MM.1S (cell line): ENCODE data around the gene MSH4.

ENCODE experiments used
- DNase-seq: peaks from one replicate; pipeline ENCODE4 v3.0.0-alpha.2; 2015
- H2AFZ ChIP-seq: fragments of 300-600 bp; sonication (generic); 2 replicates; pipeline ENCODE4 v1.6.0; 2016; ENCODE audit warnings: antibody characterized with exemption, low read length
- H3F3A ChIP-seq: fragments of 300-600 bp; sonication (generic); 2 replicates; pipeline ENCODE4 v1.6.1; 2016; ENCODE audit warnings: mild to moderate bottlenecking, antibody characterized with exemption, low read length, moderate library complexity, mixed read lengths; ENCODE audit not compliant: insufficient read depth
- H3K27ac ChIP-seq: fragments of 300-600 bp; sonication (generic); 2 replicates; pipeline ENCODE4 v1.5.1; 2016; ENCODE audit warnings: mild to moderate bottlenecking, low read length
- H3K27me3 ChIP-seq: fragments of 300-600 bp; sonication (generic); replicated peaks from 2 replicates; pipeline ENCODE4 v1.6.0; 2016; ENCODE audit warnings: low read length; ENCODE audit not compliant: insufficient read depth
- H3K36me3 ChIP-seq: fragments of 300-600 bp; sonication (generic); replicated peaks from 2 replicates; pipeline ENCODE4 v1.6.1; 2016; ENCODE audit warnings: mild to moderate bottlenecking, low read length, mixed read lengths; ENCODE audit not compliant: insufficient read depth
- H3K4me1 ChIP-seq: fragments of 300-600 bp; sonication (generic); 2 replicates; pipeline ENCODE4 v1.6.1; 2016; ENCODE audit warnings: low read length, mixed read lengths
- H3K4me2 ChIP-seq: fragments of 300-600 bp; sonication (generic); 2 replicates; pipeline ENCODE4 v1.6.0; 2016; ENCODE audit warnings: low read depth, low read length
- H3K4me3 ChIP-seq: fragments of 300-600 bp; sonication (generic); 2 replicates; pipeline ENCODE4 v1.5.1; 2016; ENCODE audit warnings: low read length, mixed read lengths
- H3K79me2 ChIP-seq: fragments of 300-600 bp; sonication (generic); 2 replicates; pipeline ENCODE4 v1.6.1; 2016; ENCODE audit warnings: mixed run types, low read length, mixed read lengths
- H3K9ac ChIP-seq: fragments of 300-600 bp; sonication (generic); 2 replicates; pipeline ENCODE4 v1.6.1; 2016; ENCODE audit warnings: low read length, mixed read lengths
- H3K9me2 ChIP-seq: fragments of 300-600 bp; sonication (generic); replicated peaks from 2 replicates; pipeline ENCODE4 v1.6.1; 2016; ENCODE audit warnings: mild to moderate bottlenecking, low read length, mixed read lengths; ENCODE audit not compliant: insufficient read depth
- H3K9me3 ChIP-seq: fragments of 300-600 bp; sonication (generic); replicated peaks from 2 replicates; pipeline ENCODE4 v1.6.1; 2016; ENCODE audit warnings: mild to moderate bottlenecking, low read length, mixed read lengths; ENCODE audit not compliant: insufficient read depth
- H4K20me1 ChIP-seq: fragments of 300-600 bp; sonication (generic); 2 replicates; pipeline ENCODE4 v1.6.1; 2016; ENCODE audit warnings: mild to moderate bottlenecking, low read length, moderate library complexity, mixed read lengths; ENCODE audit not compliant: insufficient read depth
- EZH2 ChIP-seq: fragments of 300-600 bp; sonication (generic); optimal IDR thresholded peaks from 2 replicates; pipeline ENCODE3; 2017; ENCODE audit warnings: low read depth, mild to moderate bottlenecking, antibody characterized with exemption, low read length, mixed read lengths
- EZH2phosphoT487 ChIP-seq: fragments of 300-600 bp; sonication (generic); IDR thresholded peaks from 2 replicates; pipeline ENCODE4 v1.6.1; 2018; ENCODE audit warnings: antibody characterized with exemption, low read length
- TF ChIP-seq, protein P1 (sequence below): fragments of 300-600 bp; sonication (generic); IDR thresholded peaks from 2 replicates; pipeline ENCODE4 v1.5.1; 2016; ENCODE audit warnings: antibody characterized with exemption, low read length, mixed read lengths

Gene MSH4

DNA sequence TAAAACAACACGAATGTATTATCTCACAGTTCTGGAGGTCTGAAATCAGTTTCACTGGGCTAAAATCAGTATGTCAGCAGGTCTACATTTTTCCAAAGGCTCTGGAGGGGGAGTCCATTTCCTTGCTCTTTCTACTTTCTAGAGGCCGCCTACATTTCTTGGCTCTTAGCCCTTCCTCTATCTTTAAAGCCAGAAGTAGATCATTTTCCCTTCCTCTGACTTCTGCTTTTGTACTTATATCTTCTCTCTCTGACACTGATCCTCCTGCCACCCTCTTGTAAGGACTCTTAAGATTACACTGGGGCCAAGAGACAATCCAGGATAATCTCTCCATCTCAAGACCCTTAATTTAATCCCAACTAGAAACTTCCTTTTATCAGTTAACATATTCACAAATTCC lies 41.4 kb downstream of the MSH4 start:
- no peaks in the 10 kb centered on the region for H3F3A ChIP-seq
- H3K9me3 ChIP-seq: no peaks in the 10 kb centered on the region
- no peaks in the 10 kb centered on the region for H4K20me1 ChIP-seq
- H3K27me3 ChIP-seq: no peaks in the 10 kb centered on the region
- H3K27ac ChIP-seq: no peak overlapping the region
- H3K4me1 ChIP-seq: no peaks in the 10 kb centered on the region
- H3K4me3 ChIP-seq: no peak overlapping the region
- no peaks in the 10 kb centered on the region for H3K36me3 ChIP-seq
- TF ChIP-seq EZH2phosphoT487 (no peak), EZH2 (no peak)
- TF ChIP-seq, protein P1, sequence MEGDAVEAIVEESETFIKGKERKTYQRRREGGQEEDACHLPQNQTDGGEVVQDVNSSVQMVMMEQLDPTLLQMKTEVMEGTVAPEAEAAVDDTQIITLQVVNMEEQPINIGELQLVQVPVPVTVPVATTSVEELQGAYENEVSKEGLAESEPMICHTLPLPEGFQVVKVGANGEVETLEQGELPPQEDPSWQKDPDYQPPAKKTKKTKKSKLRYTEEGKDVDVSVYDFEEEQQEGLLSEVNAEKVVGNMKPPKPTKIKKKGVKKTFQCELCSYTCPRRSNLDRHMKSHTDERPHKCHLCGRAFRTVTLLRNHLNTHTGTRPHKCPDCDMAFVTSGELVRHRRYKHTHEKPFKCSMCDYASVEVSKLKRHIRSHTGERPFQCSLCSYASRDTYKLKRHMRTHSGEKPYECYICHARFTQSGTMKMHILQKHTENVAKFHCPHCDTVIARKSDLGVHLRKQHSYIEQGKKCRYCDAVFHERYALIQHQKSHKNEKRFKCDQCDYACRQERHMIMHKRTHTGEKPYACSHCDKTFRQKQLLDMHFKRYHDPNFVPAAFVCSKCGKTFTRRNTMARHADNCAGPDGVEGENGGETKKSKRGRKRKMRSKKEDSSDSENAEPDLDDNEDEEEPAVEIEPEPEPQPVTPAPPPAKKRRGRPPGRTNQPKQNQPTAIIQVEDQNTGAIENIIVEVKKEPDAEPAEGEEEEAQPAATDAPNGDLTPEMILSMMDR: no peak
- H3K9me2 ChIP-seq: no peaks in the 10 kb centered on the region
- no peak for DNase-seq
- H3K79me2 ChIP-seq: no peaks in the 10 kb centered on the region
- H3K4me2 ChIP-seq: no peak overlapping the region
- H2AFZ ChIP-seq: no peak overlapping the region
- H3K9ac ChIP-seq: no peak overlapping the region

DNA sequence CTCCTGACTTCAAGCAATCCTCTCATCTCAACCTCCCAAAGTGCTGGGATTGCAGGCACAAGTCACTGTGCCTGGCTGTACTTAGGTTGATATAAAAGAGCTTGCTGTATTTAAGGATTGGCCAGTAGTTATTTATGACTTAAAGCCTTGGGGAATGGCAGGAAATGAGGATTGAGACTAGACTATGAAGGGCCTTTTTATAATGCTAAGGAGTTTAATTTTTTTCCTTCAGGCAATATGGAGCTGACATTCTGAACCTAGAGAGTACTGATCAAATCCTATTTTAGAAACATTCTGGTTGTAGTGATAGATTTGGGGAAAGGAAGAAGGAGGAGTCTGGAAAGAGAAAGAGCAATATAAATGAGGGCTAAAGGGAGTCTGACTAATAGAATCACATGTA lies 44.7 kb downstream of the MSH4 start:
- H4K20me1 ChIP-seq: no peaks in the 10 kb centered on the region
- H3K27me3 ChIP-seq: no peaks in the 10 kb centered on the region
- H3K4me1 ChIP-seq: no peaks in the 10 kb centered on the region
- no peak overlapping the region for H2AFZ ChIP-seq
- H3K9ac ChIP-seq: no peak overlapping the region
- DNase-seq: no peak
- TF ChIP-seq, protein P1: no peak
- TF ChIP-seq EZH2phosphoT487 (no peak), EZH2 (no peak)
- no peak overlapping the region for H3K4me3 ChIP-seq
- no peak overlapping the region for H3K4me2 ChIP-seq
- no peaks in the 10 kb centered on the region for H3K36me3 ChIP-seq
- H3F3A ChIP-seq: no peaks in the 10 kb centered on the region
- no peaks in the 10 kb centered on the region for H3K9me2 ChIP-seq
- H3K9me3 ChIP-seq: no peaks in the 10 kb centered on the region
- H3K79me2 ChIP-seq: no peaks in the 10 kb centered on the region
- H3K27ac ChIP-seq: no peak overlapping the region

DNA sequence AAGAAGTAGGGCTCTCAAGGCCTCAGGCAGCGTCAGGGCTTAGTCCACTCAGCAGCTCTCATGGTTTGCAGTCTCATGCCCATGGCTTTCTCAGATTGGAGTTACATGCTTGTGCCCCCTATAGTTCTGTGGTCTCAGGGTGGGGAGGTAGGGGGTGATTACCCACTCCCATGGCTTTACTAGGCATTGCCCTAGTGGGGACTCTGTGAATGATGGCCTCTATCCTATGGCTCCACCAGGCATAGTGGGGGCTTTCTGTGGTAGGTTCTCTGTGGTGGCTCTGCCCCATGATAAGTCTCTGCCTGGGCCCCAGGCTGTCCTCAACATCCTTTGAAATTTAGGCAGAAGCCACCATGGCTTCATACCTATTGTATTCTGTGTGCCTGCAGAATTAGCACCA lies 48.9 kb downstream of the MSH4 start:
- H3K27me3 ChIP-seq: no peaks in the 10 kb centered on the region
- H3K27ac ChIP-seq: no peak overlapping the region
- no peak overlapping the region for H3K4me2 ChIP-seq
- no peaks in the 10 kb centered on the region for H3K9me2 ChIP-seq
- no peak overlapping the region for H2AFZ ChIP-seq
- TF ChIP-seq, protein P1: no peak
- TF ChIP-seq EZH2 (no peak), EZH2phosphoT487 (no peak)
- H3K4me3 ChIP-seq: no peak overlapping the region
- DNase-seq: no peak
- no peaks in the 10 kb centered on the region for H3K79me2 ChIP-seq
- H3K4me1 ChIP-seq: no peaks in the 10 kb centered on the region
- no peaks in the 10 kb centered on the region for H3K36me3 ChIP-seq
- no peaks in the 10 kb centered on the region for H4K20me1 ChIP-seq
- H3K9ac ChIP-seq: no peak overlapping the region
- no peaks in the 10 kb centered on the region for H3K9me3 ChIP-seq
- H3F3A ChIP-seq: no peaks in the 10 kb centered on the region

DNA sequence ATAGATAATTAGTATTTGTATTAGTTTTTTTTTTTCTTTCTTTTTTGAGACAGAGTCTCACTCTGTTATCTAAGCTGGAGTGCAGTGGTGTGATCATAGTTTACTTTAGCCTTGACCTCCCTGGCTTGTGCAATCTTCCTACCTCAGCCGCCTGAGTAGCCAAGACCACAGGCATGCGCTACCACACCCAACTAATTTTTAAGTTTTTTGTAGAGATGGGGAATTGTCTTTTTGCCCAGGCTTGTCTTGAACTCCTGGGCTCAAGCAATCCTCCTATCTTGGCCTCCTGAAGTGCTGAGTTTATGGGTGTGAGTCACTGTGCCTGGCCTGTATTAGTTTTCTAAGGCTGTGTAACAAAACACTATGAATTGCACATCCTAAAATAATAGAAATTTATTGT lies 58.3 kb downstream of the MSH4 start:
- no peak overlapping the region for H2AFZ ChIP-seq
- no peak for DNase-seq
- H3K4me2 ChIP-seq: no peak overlapping the region

More for the DNA sequence above, 58.3 kb downstream of the MSH4 start:
- Histone ChIP-seq H3K4me1 (no peaks in the 10 kb centered on the region), H3K9ac (no peak overlapping the region), H3K79me2 (no peaks in the 10 kb centered on the region), H3K27ac (no peak overlapping the region), H3K36me3 (no peaks in the 10 kb centered on the region), H3K4me3 (no peak overlapping the region), H3F3A (no peaks in the 10 kb centered on the region), H3K27me3 (no peaks in the 10 kb centered on the region), H4K20me1 (no peaks in the 10 kb centered on the region), H3K9me3 (no peaks in the 10 kb centered on the region), H3K9me2 (no peaks in the 10 kb centered on the region)
- no peak for TF ChIP-seq EZH2
- TF ChIP-seq, protein P1: no peak
- no peak for TF ChIP-seq EZH2phosphoT487
